ENCODE data around the gene IGIP. TPM values are rescaled to one million over a fixed set of nuclear protein-coding genes. Genes with fewer than 3 reads are reported as not detected.
A peak's percentile ranks its signal among the peaks of the same experiment; 100 is the strongest.

Gene IGIP
- polyA plus RNA-seq, 12 donors: 4.0 to 6.6 (median 5.1) TPM; not detected in 1

DNA sequence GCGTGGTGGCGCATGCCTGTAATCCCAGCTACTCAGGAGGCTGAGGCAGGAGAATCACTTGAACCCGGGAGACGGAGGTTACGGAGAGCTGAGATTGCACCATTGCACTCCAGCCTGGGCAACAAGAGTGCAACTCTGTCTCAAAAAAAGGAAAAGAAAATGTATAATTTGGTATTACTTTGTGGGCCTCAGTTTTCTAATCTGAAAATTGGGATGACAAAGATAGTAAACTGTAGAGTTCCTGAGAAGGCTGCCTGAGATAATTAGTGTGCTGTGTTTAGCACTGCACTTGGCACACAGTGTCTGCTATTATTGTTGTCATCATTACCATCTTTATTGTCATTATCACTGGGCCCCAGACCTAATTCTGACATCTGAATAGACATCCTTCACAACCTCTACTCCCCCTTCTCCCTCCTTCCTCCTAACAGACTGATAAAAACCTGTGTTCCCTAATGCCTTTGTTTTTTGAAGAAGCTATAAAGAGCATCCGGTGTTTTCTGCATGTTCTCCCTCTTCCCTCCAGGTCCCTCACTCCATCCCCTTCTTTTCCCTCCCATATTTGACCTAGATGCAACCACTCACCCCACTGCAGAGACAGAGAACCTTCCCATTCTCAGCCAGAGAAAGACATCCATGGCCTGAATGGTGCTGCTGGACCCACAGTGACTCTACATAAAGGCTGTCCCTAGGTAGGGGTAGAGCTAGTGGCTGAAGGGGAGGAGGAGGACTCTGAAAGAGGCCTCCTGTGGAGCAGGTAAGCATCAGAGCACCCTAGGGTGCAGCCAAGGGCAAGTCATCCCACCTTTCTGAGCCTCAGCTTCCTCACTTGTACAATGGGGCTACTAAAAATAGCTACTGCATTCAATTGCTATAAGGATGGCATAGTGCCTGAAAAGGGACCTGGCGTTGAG lies 33.5 kb downstream of the IGIP start:
- DNase-seq: no peak

DNA sequence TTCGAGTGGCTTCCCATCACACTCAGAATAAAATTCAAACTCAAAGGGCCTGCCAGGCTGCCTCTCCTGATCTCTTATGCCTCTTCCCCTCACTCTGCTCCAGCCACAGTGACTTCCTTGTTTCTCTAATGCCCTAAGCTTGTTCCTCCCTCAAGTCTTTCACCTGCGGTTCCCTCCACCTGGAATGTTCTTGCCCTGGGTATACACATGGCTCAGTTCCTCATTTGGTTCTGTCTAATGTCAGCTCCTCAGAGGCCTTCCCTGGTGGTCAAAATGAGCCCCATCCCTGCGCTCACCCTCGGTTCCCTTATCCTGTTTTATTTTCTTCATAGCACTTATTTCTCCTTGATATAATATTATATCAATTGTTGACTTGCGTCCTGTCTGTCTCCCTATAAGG lies 36.5 kb downstream of the IGIP start:
- no peak for DNase-seq

DNA sequence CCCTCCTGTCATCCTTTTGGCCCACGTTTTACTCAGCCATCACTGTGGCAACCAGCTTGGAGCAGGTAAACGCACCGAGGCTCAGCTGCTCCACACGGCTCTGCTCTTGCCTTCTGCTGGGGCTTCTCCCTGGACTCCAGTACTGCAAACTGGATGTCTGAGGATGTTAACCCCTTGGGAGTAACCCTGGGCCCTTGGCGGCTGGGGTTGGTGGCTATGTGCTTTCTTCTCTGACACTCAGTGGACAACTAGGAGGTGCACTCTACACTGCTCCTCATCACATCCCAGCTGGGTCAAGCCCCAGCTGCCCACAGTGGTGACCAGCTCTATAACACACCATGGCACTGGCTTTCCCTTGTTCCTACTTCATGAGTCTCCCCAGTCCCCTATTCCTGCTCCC lies 37.0 kb downstream of the IGIP start:
- DNase-seq: no peak

DNA sequence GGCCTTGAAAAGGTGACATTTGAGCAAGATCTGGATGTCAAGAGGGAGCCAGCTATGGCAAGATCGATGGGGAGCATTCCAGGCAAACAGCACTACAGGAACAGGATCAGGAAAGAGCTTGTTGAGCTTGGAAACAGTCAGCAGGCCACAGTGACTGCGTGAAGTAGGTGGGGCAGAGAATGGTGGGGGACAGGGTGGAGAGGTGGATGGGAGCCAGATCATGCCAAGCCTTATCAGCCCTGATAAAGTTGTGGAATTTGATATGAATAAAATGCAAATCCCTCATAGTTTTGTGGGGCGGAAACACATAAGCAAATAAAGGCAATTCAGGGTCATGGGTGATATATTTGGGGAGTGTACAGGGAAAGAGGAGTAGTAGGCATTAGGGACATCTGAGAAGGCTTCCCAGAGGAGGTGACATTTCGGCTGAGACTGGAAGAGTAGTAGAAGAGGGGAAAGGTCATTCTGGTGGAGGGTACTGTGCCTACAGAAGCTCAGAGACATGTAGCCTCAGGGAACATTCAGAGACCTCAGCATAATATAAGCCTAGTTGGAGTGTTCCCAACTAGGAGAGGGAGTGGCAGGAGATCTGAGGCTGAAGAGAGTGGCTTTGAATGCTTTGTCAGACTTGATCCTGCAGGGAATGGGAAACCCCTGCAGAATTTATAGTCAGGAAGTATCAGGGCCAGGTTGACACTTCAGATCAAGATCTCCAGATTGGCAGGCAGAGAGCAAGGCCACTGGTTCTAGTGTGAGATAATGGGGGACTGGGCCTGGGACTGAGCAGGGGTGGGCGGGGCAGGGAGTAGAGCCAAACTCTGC lies 39.6 kb downstream of the IGIP start:
- DNase-seq: no peak

DNA sequence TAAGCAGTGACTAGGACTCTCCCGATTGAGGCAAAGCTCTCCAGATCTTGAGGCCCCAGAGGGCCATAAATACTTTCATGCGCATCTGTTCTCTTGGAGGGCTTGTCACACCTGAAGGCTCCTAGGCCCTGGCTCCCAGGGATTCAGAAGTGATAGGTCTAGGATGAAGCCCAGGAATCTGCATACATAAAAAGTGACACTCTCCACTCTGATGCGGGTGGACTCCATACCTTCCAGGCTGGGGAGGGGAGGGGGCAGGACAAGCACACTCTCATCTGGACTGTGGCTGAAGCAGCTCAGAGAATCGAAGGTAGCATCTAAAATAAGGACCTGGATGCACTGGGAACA lies 40.2 kb downstream of the IGIP start:
- no peak for DNase-seq

DNA sequence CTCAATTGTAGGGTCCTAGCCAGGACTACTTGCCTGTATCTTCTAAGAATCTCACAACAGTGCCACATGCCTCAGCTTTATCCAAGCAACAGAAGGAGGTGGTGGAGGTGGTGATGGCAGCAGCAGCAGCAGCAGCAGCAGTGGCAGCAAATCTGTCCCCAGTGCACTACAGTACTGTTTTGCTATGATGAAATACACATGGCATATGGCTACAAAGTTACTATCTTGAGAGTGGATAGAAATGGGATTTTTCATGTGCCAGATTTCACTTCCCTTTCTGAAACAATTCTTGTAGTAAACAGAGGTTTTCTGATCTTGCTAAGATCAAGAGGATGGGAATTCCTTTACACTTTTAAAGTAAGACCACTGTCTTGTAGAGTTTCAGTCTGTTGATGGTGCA lies 41.2 kb downstream of the IGIP start:
- DNase-seq: no peak

DNA sequence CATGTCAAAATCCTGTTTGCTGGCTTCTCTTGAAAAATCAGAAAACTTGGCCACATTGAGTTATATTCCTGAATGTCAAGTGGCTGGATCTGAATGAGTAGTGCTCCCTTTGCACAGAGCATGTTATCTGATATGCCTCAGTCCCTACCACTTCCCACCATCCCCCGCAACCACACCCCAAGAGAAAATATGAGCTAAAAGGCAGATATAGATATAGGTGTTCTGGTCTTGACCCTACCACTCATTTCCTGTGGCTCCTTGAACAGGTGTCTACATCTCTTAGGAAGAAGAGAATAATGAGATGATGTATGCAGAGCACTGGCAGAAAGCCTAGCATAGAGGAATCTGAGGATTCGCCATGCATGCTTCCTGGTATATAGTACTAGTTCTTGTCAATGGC lies 42.6 kb downstream of the IGIP start:
- no peak for DNase-seq

DNA sequence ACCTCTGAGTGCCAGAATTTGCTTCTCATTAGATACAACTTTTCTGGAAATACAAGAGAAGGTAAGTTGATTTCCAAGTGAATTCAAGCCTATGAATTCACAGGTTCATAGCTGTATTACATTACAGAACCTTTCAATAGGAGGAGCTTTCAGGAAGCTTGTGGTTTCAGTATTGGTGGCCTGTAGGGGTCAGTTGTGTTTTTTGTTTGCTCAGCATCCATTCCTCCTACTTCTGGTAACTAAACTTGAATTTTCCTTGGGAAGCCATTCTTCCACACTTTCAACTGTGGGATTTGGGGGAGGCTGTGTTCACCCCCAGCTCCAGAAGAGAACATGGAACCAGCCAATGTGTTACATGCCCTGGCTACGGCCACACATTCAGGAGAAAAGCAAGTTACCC lies 43.7 kb downstream of the IGIP start:
- no peak for DNase-seq

DNA sequence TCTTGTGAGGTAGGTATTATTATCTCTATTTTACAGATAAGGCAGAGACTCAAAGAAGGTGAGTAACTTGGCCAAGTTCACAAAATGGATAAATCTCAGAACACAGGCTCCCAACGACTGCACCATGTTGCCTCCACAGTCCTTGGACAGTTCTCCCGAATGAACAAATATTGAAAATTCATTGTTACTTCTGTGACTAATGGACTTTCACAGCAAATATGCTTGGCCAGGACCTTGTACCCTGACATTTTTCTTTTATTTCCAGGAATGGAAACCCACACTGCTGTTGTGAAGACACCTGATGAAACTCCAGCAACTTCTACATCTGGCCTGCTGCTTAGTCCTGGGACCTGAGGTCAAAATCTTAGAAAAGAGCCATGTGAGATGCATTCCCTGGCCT lies 46.7 kb downstream of the IGIP start:
- no peak for DNase-seq

DNA sequence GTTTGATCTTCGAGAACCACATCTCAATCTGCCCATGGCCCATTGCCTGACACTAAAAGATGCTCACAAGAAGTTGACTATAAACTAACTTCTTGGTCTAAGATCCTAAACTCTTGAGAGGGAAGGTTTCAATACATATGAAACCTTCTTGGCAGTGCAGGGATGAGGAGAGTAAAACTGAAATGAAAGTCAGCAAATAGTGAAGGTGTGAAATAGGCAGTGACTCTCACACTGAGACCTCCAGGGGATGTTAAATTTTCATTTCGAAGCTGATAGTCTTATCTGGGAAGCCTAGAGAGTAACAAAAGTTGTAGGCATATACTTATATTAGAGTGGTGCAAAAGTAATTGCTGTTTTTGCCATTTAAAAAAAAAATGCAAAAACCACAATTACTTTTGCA lies 48.3 kb downstream of the IGIP start:
- DNase-seq: no peak

DNA sequence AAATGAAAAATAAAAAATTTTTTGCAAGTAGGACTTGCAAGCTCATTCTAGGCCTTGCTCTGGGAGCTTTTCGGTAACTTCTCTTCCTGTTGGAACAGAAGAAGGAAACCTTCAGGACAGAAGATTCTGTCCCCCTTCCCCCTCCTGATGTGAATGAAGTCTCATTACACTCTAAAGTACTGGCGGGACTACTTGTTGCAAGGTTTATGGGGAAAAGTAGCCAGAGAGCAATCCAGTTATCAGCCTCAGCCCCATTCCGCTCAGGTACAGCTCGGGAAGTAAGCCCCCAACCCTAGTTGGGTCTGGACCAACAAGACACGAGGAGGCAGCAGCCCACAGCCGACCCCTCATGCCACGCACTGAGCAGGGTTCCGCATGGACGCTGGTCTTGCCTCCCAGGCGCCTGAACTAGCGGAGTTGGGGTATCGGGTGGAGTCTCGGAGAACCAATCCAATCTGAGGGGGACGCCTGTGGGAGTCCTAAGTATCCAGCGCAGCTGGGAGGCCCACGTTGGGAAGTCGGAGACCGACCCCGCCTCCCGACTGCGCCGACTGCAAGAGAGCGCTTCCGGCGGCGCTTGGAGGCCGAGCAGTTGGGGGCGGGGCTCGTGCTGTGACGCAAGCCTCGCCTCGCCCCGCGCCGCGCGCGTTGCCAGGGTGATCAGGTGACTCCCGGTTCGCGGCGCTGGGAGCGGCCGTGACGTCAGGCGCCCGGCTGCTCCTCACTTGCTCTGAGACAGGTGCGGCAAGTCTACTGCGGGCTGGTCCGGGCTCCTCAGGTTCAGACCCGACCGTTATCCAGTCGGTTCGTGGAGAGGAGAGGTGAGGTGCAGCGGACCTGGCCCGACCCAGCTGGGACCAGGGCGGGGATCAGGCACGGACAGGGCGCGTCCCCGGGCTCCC lies 49.0 kb downstream of the IGIP start, which contains the start of gene CYSTM1:
TSS of gene CYSTM1 (plus strand) at position 724 of the 902 bp plus-strand sequence. CDS start 19,278 bp downstream, outside the sequence.
- peak; percentile 96 for DNase-seq

DNA sequence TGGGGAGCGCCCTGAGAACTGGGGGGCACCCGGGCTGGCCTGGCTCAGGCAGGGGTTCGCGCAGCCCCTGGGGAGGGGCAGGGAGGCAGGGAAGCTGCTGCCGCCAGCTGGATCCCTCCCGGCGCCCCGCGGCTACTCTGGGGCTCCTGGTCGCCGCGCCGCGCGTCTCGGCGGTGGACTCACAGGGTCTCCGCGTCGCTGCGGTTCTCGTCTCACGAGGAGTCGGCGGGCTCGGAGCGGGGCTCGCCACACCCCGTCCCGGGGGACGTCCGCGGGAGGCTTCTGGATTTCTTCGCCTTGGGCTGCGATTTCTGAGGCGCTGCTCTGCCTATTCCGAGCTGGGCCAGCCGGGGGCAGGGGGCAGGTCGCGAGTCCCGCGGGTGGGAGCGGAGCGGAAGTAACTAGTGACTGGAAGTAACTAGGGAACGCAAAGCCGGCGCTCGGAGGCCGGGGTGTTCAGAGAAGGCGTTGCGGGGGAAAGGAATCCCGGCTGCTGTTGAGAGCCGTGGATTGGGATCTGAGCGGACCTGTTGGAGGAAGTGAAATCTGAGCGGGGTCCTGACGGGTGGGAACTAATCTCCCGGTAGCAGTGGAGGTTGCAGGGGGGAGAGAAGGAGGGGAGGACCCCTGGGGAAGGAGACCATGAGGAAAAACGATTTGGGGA lies 49.8 kb downstream of the IGIP start:
- DNase-seq: peak; percentile 68

DNA sequence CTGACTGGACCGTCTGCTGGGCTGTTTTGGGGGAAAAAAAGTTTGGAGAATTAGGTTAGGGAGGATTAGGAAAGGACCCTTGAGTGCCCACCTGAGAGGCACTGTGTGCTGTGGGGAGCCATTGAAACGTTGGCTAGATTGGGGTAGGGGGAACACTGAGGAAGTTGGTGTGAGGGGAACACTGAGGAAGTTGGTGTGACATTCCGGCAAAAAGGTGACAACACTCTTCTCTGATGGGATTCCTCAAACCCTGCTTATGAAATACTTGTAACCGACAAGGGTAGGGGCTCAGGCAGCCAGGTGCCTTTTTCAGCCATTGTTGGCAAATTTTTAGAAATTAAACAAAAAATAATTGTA lies 50.3 kb downstream of the IGIP start:
- DNase-seq: no peak

DNA sequence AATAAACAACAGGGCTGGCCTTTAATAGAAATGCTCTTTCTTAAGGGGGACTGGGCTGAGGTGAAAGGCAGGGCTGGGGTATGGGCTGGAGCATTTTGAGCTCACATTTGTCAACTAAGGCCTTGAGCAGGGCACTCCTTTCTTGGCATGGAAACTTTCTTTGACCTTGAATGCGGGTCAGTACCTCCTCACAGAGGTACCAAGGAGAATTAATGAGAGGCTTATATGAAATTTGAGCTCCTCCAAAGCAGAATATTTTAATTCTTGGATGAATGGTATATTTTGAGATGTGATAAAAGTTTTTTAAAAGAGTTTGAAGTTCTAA lies 52.3 kb downstream of the IGIP start:
- DNase-seq: no peak

DNA sequence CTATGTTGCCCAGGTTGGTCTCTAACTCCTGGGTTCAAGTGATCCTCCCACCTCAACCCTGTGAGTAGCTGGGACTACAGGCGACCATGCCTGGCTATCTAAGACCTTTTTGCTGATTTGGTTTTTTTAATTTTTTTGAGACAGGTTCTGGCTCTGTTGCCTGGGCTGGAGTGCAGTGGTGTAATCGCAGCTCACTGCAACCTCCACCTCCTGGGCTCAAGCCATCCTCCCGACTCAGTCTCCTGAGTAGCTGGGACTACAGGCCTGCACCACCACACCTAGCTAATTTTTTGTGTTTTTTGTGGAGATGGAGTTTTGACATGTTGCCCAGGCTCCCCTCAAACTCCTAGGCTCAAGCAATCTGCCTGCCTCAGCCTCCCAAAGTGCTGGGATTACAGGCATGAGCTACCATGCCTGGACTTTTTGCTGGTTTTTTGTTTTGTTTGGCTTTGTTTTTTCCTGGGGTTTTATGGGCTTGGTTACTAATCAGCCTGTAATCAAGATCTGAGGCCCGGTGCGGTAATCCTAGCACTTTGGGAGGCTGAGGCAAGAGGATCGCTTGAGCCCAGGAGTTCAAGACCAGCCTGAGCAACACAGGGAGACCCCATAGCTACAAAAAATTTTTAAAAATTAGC lies 52.9 kb downstream of the IGIP start:
- DNase-seq: no peak

Other genes with a start within 250 kb of the IGIP start
- gene NRG2, start 82.6 kb upstream of the IGIP start, polyA plus RNA-seq (ENCODE audit: insufficient read length in 12 of 12): 1 to 10 TPM in 8 of 12 donors, under 1 TPM in 2, not detected in 2; 0.81 to 2.7 (median 1.4) TPM
- 10 to 100 TPM in 5 of 12 donors, 1 to 10 TPM in 7; 7.6 to 35.7 (median 9.1) TPM for gene PURA, start 11.8 kb upstream of the IGIP start, polyA plus RNA-seq (ENCODE audit: insufficient read length in 12 of 12)
- gene CYSTM1, start 49.3 kb downstream of the IGIP start, polyA plus RNA-seq (ENCODE audit: insufficient read length in 12 of 12): 10 to 100 TPM in 11 of 12 donors, not detected in 1; 18.3 to 55.8 (median 31.0) TPM
- gene PFDN1, start 177.2 kb downstream of the IGIP start, polyA plus RNA-seq (ENCODE audit: insufficient read length in 12 of 12): 10 to 100 TPM in 11 of 12 donors, not detected in 1; 65.4 to 93.6 (median 73.7) TPM
- gene HBEGF, start 220.7 kb downstream of the IGIP start, polyA plus RNA-seq (ENCODE audit: insufficient read length in 12 of 12): 10 to 100 TPM in 10 of 12 donors, 1 to 10 TPM in 1, not detected in 1; 4.4 to 31.7 (median 14.3) TPM
- gene SLC4A9, start 234.3 kb downstream of the IGIP start, polyA plus RNA-seq (ENCODE audit: insufficient read length in 12 of 12): under 1 TPM in 5 of 12 donors, not detected in 7; 0.10 to 0.49 (median 0.12) TPM